ENCODE measurements around the gene SLC9A7.
"Not testable (repeated sequence)": the region's sequence is repeated elsewhere in the genome, so short reads cannot be mapped to it uniquely, and the experiment has no call there.

SLC9A7 gene

DNA sequence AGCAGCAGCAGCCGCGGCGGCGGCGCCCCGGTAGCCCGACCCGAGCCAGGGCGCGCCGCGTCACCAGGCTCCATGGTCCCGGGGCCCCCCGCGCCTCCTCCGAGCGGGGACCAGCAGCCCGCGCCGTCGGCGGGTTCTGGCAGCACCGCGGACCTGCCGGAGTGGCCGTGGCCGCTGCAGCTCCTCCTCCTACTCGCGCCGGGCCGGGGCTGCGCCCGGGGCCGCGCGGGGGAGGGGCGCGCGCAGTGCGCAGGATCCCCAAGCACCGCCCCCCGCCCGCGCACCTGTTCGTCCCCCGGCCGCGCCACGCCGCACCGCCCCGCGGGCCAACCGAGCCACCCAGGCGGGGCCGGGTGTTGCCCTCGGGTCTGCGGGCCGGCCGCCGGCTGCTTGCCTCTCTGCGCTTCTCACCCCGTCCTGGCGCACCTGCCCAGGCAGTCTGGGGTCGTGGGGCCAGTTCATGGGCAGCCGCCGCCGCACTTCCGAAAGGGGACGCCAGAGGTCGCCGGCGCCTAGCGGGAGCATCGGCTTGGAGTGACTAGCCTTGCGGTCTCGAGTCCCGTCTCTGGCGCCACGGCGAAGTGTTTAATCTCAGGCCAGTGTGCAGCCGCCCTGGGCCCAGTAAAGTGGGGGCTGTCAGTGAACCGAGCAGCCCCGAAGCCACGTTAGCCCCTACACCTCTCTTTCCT is at the start of gene SLC9A7:
SLC9A7 (minus strand) TSS at position 163 of the 689 bp plus-strand sequence; CDS start at position 74, 89 bp downstream.
- no peak for DNase-seq (ENCODE audit: low read depth in 2 of 2)

DNA sequence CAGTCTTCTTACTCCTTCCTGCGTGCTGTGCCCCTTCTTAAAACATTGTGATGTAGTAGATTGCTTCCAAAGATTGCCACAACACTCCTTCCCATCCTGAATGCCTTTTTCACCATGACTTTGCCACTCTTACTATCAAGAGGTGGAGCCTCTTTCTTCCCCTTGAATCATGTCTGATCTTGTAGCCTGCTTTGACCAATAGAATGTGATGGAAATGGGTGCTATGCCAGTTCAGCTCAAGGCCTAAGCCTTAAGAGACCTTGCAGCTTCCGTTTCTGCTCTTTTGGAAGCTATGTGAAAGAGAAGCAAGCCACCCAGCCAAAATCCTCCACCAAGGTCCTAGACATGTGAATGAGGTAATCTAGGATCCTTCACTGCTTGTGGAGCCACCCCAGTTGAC is 46.4 kb upstream of the SLC9A7 start:
- no peak for DNase-seq (ENCODE audit: low read depth in 2 of 2)

DNA sequence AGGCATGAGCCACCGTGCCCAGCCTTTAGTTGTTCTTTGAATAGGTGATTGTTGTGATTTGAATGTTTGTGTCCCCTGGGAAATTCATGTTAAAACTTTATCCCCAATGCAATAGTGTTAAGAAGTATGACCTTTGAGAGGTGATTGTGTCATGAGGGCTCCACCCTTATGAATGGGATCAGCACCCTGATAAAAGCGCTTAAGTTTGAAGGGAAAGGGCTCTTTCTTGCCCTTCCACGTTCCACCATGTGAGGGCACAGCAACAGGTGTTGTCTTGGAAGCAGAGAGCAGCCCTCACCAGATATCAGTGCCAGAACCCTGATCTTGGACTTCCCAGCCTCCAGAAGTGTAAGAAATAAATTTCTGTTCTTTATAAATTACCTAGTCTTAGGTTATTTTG is 44.2 kb upstream of the SLC9A7 start:
- no peak for DNase-seq (ENCODE audit: low read depth in 2 of 2)

DNA sequence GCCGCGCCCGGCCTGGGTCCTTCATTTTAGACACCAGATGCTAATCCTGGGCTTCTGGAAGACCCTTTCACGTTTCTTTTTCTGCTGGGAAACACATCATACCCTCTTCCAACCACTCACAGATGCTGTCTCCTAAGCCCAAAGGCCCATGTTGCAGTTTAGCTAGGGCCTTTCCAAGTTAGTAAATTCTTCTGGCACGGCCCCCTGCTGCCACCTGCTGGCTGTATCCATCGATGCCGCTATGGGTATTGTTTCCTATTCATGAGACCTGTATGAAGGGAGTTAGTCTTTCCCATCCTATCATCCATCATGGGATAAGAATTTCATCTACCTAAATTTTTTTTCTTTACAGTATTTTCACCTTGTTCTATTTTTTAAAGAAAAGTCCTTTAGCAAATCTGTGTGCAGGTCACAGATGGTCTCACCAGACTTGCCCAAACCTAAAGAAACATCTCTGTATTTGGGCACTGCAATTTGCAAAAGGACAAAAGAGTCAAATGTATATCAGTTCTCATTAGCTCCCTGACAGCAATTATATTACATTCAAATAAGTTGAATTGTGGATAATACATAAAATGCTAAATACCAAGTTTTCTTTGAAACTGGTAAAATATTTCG is 37.8 kb upstream of the SLC9A7 start:
- DNase-seq (ENCODE audit: low read depth in 2 of 2): peak; percentile 23 to 31

DNA sequence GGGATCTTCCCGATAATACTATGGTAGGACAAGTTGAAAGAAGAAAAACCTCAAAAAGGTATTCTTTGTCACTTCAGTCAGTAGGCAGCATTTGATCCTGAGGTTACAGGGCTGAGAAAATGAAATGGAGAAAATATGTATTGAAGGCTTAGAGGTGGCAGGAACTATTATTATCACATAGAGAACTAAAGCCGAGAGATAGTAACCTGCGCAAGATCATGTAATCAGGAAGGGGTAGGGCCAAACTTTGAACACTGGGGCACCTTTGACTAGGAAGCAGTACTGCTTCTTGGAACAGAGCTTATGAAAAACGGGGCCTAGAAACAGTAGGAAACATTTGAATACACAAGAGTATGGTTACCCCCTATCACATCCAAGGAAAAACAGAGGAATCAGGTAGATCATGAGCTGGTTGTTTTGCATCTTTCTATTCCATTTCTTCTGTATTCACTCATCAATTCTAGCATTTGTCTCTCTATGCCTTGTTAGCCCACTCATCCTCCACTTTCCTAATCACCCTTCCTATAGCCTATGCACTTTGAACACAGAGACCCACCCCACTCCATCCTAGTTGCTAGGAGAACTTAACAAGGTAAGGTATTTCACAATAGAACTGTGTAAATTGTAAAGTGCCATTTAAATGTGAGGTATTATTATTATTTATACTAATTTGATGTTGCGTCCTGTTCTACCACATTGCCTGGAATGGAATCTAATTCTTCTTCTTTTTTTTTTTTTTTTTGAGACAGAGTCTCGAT is 34.6 kb upstream of the SLC9A7 start:
- DNase-seq (ENCODE audit: low read depth in 2 of 2): no peak

DNA sequence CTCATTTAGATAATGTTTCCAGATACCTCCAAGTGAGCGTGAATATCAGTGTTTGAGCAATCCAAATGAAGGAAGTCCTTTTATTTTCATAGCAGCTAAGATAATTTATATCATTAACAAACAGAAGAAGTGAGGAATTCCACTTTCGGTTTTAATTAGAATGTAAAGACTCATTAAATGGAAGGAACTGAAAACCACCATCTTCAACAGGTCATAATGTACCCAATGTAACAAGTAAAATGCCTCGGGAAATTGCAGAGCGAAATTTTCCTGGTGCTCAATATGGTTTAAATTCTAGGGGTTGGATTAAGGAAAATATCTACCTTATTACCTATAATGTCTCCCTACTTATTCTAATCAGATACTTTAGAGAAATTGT is 33.9 kb upstream of the SLC9A7 start:
- DNase-seq (ENCODE audit: low read depth in 2 of 2): no peak

DNA sequence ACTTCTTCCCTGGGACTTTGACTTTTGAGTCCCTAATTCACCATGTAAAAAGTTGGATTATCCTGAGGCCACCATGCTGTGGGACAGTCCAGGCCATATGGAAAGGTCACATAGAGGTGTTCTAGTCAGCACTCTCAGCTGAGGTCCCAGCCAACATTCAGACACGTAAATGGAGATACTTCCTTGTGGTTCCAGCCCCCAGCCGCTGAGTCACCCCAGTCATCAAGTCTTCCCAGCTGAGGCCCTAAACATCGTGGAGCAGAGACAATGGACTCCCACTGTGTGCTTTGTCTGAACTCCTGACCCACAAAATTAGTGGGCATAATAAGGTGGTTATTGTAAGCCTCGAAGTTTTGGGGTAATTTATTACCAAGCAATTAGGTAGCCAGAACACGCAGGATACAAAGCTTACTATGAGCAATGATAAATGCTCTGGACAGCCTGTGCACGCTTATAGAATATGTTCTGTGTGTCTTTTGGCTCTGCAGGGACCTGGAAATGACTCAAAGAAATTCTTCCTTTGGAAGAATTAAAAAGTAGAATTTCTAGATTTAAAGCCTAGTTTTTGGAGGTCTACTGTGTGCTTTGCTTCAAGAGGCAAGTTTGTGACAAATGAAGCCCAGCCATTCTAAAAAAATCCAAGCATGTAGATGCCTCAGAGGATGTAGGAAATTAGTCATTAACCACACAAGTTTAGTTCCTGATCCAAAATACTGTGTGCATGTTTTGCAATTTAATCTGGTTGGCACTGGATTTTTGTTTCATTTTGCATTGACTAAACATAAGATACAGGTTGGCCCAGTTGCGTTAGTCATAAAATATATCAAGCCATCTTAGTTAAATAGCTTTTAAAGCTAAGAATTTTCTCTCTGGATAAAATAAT is 33.2 kb upstream of the SLC9A7 start:
- DNase-seq (ENCODE audit: low read depth in 2 of 2): peak; percentile 78 to 82

DNA sequence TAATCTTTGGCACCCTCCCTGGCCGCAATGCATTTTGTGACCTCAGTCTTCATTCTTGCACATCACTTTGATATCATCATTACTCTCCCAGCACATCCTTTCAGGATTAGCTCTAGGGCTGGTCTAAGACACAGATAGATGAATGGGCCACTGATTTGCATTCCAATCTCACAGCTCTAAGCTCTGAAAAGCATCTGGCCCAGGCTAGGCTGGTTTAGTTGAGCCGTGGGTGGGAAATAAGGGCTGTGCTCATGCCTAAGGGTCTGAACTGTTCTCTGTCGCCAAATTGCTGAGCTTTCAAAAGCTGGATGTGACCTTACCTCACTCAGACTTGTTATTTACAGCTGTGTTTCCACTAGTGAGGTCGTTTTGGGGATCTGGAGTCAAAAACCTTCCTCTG is 30.0 kb upstream of the SLC9A7 start:
- DNase-seq (ENCODE audit: low read depth in 2 of 2): peak; percentile 30

DNA sequence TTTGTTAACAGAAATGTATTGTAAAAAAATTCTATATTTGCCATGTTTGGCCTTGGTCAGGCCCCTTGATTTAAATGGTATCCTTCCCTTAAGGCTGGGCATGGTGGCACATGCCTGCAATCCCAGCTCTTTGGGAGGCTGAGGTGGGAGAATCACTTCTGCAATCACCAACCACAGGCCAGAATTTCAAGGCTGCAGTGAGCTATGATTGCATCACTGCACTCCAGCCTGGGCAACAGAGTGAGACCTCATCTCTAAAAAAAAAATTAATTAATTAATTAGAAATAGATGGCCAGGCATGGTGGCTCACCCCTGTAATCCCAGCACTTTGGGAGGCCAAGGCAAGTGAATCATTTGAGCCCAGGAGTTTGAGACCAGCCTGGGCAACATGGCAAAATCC is 25.5 kb upstream of the SLC9A7 start:
- DNase-seq (ENCODE audit: low read depth in 2 of 2): not testable (repeated sequence)

DNA sequence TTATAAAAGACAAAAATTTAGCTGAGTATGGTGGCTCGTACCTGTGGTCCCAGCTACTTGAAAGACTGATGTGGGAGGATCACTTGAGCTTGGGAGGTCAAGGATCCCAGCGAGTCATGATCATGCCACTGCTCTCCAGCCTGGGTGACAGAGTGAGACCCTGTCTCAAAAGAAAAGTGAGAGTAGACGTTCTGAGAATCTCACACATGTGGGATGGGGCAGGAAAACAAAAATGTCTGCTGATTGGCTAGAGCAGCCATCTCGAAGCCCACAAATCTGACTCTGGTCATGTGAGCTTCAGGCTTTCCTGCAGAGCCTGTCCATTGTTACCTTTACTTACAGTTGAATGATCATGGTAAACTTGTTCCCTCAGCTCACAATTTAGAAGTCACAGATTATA is 23.1 kb upstream of the SLC9A7 start:
- no peak for DNase-seq (ENCODE audit: low read depth in 2 of 2)

DNA sequence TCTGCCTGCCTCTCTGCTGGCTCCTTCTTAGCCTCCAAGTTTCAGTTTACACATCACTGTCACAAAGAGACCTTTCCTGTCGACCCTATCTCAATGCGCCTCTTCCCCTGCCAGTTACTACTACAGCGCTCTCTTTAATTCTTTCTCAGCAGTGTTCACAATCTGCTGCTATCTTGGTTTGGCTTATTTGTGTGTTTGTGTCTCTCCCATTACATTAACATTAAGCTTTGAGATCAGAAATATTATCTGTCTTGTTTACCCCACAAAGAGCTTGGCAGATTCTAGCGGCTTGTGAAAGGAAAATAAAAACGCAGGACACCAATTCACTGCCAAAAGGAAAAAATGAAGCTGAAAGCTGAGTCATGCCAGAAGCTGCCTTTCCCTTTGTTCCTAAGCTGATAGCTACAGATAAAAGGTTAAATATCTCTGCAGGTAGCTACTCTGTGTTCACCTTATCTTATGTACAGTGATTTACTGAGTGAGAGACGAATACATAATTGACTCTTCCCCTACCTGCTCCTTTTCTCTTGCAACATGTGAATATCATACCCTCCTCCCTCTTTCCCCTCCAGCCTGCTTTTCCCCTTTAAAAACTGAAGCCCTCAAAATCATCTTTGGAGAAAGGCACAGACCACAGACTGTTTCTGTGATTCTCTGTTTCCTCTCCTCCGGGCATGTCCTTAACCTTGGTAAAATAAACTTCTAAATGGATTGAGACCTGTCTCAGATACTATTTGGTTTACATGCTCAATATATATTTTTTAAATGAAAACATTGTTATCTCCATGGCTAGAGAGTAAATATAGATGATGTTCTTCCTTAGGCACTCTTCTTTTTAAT is 19.3 kb upstream of the SLC9A7 start:
- no peak for DNase-seq (ENCODE audit: low read depth in 2 of 2)

DNA sequence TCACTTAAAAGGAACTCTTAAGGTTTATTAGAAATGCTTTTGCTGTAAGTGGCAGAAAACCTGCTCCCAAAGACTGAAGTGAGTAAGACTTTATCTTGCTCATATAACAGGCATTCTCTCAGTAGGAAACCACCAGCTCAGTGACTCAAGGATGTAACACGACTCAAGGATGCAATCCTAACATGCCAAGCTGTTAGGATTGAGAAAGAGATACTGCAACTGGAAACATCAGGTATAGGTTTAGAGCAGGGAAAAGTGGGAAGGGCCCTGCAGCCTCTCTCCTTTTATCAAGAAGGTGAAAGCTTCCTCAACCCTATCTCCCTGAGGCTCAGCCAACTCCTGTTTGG is 11.9 kb upstream of the SLC9A7 start:
- peak; percentile 68 to 76 for DNase-seq (ENCODE audit: low read depth in 2 of 2)

DNA sequence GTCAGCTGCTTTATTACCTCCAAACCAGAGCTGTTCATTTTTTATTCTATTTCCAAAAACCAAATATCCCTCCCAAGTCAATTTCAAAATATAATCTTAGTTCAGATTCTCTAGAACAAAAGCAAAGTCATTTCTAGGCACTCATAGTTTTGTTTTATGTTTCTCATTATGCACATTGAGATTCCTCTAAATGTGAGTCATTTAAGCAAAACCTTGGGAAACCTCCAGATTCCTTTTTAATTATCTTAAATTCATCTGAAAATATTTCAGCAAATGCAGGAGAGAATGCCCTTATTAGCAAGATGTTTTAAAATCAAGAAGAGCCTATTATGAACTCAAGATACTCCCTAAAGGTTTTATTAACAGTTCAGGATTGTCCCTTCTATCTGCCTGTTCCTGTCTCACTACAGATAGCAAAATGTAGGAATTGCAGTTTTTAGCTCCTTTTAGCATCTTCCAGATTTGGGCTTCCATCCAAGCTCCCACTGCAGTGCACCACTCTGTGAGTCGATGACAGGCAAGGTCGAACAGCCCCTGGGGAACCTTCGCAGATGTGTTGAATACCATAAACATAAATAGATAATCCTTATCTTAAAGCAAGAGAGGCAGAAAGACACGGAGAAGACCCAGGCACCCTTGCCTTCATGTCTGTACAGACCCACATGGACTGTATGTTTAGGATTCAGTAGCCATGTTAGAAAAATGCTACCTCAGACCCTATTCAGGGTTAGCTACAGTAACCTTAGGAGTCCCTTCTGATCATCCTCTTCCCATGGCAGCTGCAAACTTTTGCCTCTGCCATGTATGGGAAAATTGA is 11.3 kb upstream of the SLC9A7 start:
- peak; percentile 44 to 52 for DNase-seq (ENCODE audit: low read depth in 2 of 2)

DNA sequence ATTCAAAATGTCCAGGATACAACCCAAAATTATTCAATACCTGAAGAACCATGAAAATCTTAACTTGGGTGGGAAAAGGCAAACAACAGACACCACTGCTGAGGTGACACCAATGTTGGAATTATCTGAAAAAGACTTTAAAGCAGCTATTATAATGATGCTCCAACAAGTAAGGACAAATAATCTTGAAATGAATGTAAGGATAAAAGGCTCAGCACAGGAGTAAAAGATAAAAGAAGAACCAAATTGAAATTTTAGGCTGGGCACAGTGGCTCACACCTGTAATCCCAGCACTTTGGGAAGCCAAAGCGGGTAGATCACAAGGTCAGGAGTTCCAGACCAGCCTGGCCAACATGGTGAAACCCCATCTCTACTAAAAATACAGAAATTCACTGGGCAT is 4.0 kb upstream of the SLC9A7 start:
- no peak for DNase-seq (ENCODE audit: low read depth in 2 of 2)

DNA sequence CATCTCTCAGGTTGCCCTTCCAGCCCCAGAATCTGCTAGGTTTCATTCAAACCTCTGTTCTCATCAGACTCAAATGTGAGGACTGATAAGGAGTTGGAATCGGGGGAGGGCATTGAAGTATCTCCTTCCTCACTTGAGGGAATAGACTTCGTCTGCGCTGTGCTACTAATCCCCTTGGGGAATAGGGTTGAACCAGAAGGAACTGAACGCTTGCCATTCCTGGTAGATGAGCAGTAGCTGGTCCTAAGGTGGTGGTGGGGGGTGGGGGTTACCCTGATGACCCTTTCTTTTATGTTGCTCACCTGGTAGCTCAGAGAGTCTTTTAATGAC is 692 bp upstream of the SLC9A7 start:
- DNase-seq (ENCODE audit: low read depth in 2 of 2): no peak

DNA sequence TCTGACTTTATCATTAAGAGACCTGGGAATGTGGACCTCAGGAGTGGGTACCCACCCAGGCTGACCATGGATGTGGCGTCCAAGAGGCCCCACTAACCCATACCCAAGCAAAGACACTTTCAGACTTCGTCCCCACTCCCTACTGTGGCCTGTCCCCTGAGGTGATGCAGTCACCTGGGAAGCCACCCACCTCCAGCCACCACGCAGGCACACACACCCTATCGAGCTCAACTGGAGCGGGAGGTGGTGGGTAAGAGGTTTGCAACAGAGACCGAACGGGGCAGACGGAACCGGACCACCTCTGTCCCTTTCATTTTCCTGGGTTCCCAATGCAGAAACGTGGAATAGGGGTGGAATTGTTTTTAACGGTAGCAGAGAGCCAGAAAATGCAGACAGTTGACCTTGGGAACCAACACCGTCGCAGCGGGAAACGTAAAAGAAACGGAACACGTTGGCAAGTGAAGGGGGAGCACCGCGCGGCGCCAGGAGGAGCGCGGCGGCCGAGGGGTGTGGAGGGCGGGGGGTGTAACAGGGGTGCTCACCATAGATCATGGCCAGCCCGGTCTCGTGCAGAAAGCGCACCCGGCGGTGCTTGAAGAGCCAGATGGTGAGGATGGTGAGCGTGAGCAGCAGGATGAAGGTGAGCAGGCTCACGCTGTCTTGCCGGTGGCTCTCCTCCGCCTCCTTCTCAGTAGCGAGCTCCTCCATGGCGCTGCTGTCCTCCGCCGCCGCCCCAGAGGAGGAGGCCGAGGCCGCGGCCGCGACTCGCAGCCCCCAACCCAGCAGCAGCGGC is 559 bp downstream of the SLC9A7 start:
- no peak for DNase-seq (ENCODE audit: low read depth in 2 of 2)

DNA sequence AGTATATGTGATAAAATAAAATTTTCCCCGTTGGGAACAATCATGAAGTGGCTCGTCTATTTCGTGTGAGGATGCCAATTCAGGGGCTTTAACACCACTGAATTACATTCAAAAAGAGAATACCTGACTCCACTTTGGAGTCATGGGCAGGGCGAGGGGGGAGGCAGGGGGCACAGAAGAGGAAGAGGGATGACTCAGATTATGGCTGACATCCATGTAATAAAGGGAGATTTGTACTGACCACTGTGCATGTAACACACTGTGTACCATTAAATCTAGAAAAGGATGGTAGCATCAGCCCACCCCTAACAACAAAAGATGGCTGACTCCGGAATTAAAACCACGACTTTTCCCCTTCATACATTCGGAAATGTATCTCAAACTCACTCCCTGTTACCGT is 1.3 kb downstream of the SLC9A7 start:
- no peak for DNase-seq (ENCODE audit: low read depth in 2 of 2)

DNA sequence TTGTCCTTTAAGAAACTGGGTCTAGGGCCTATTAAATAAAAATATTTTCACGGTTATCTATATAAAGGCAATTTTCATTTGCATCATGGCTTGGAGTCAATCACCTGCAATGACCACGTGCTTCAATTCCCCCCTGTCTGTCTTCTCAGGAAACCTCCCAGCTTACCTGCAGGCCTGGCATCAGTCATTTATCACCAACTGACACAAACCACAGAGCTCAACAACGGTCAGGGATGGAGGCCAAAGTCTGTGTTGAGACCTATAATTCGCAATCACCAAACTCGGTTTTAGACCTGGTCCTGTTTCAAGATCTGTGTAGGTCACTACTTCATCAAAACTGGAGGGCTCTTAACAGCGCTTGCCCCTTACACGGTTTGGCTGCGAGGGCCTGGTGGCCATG is 1.9 kb downstream of the SLC9A7 start:
- DNase-seq (ENCODE audit: low read depth in 2 of 2): no peak

DNA sequence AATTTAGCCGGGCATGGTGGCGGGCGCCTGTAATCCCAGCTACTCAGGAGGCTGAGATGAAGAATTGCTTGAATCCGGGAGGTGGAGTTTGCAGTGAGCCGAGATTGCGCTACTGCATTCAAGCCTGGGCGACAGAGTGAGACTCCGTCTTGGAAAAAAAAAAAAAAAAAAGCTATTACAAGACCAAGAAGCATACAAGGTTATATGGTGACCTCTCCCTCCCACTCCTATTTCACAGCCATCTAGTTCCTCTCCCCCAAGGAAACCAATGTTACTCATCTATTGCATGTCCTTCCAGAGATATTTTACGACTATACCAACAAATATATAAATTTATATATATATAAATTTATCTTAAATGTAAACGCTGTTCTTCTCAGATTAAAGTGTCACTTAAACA is 3.2 kb downstream of the SLC9A7 start:
- no peak for DNase-seq (ENCODE audit: low read depth in 2 of 2)

DNA sequence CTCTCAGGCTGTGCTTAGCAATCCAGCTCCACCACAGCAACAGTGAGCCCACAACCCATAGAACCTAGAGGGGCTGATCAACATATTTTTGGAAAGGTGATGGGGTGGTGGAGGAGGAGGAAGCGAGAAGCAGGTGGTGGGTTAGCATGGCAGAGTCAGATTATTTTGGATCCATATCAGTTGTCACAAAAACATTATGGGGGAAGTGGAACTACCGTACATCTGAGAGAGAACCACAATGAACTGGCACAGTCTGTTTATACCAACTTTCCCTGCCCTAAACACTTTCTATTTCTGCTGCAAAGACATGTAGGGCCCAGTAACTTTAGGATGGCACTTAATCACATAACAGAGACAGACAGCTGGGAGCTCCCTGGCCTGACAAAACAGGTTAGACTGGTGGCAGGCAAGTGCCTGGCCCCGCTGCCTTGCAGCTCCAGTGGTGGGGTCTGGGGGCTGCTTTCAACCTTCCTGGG is 4.3 kb downstream of the SLC9A7 start:
- DNase-seq (ENCODE audit: low read depth in 2 of 2): no peak
